Measurements from ENCODE around the gene ADAP1. TPM values are rescaled to one million over a fixed set of nuclear protein-coding genes. Genes with fewer than 3 reads are reported as not detected.

ADAP1 gene
- total and polyA plus RNA-seq, 12 donors = 0.29 to 60.2 (median 9.3) TPM

- H3K4me1 ChIP-seq (replicated peaks in 1 of 2) = peaks cover 11 to 16% of the 10 kb centered on the region in 2 donors
- peaks cover 0 to 79% of the 10 kb centered on the region in 2 donors for H3K36me3 ChIP-seq (replicated peaks in 1 of 2)
- H3K27ac ChIP-seq = no peak overlapping the region
- no peaks in the 10 kb centered on the region for H3K27me3 ChIP-seq
- 90 to 96% (median 95%) methylated on average over 13 to 29 of the region's 29 CpGs for WGBS, 4 donors
- DNase-seq = no peak
- TF ChIP-seq CTCF (IDR thresholded peaks at IDR 0.05) (no peak), POLR2A (IDR thresholded peaks at IDR 0.05) (no peak)
- no peaks in the 10 kb centered on the region for H3K9me3 ChIP-seq (replicated peaks in 1 of 3)
- H3K4me3 ChIP-seq = no peak overlapping the region
- intact Hi-C loops (cut with DNase I) = no loop called here
Observed at GRCh38 chr7:891291-891690, 63.2 kb downstream of the ADAP1 start.

- Histone ChIP-seq H3K27ac (no peak overlapping the region), H3K4me3 (no peak overlapping the region), H3K36me3 (replicated peaks in 1 of 2) (peaks cover 0 to 75% of the 10 kb centered on the region in 2 donors), H3K27me3 (no peaks in the 10 kb centered on the region), H3K9me3 (replicated peaks in 1 of 3) (no peaks in the 10 kb centered on the region), H3K4me1 (replicated peaks in 1 of 2) (peaks cover 11 to 19% of the 10 kb centered on the region in 2 donors)
- 89 to 95% (median 94%) methylated on average over 15 of the region's 15 CpGs for WGBS, 4 donors
- DNase-seq = no peak
- intact Hi-C loops (cut with DNase I) = no loop called here
- TF ChIP-seq POLR2A (IDR thresholded peaks at IDR 0.05) (no peak), CTCF (IDR thresholded peaks at IDR 0.05) (no peak)
Observed at GRCh38 chr7:890868-891267, 63.6 kb downstream of the ADAP1 start.

GRCh38 chr7:889391-889790 is 65.1 kb downstream of the ADAP1 start:
- H3K4me1 ChIP-seq (replicated peaks in 1 of 2) = peaks cover 17 to 34% of the 10 kb centered on the region in 2 donors
- intact Hi-C loops (cut with DNase I) = loop anchor here in 1 of 2 donors (10.0 kb wide), 1 partner anchor 75 kb away; no protein-coding TSS in a partner anchor
- peak overlapping the region in 4 of 5 donors; percentile 40 to 87 (median 59) for H3K27ac ChIP-seq
- H3K36me3 ChIP-seq (replicated peaks in 1 of 2) = peaks cover 0 to 60% of the 10 kb centered on the region in 2 donors
- TF ChIP-seq POLR2A (IDR thresholded peaks at IDR 0.05) = no peak
- no peak for TF ChIP-seq CTCF (IDR thresholded peaks at IDR 0.05)
- no peaks in the 10 kb centered on the region for H3K9me3 ChIP-seq (replicated peaks in 1 of 3)
- H3K4me3 ChIP-seq = no peak overlapping the region
- DNase-seq = peak in 1 of 7 donors; percentile 13
- 90 to 99% (median 97%) methylated on average over 11 to 17 of the region's 18 CpGs for WGBS, 4 donors
- H3K27me3 ChIP-seq = no peaks in the 10 kb centered on the region

GRCh38 chr7:889025-889390 is 65.5 kb downstream of the ADAP1 start:
- no peaks in the 10 kb centered on the region for H3K9me3 ChIP-seq (replicated peaks in 1 of 3)
- intact Hi-C loops (cut with DNase I) = loop anchor here in 1 of 2 donors (10.0 kb wide), 1 partner anchor 76 kb away; no protein-coding TSS in a partner anchor
- H3K4me3 ChIP-seq = no peak overlapping the region
- WGBS, 4 donors = 80 to 86% (median 81%) methylated on average over 4 to 15 of the region's 15 CpGs
- H3K27ac ChIP-seq = peak overlapping the region in 4 of 5 donors; percentile 40 to 87 (median 59)
- DNase-seq = no peak
- H3K27me3 ChIP-seq = no peaks in the 10 kb centered on the region
- no peak for TF ChIP-seq CTCF (IDR thresholded peaks at IDR 0.05)
- no peak for TF ChIP-seq POLR2A (IDR thresholded peaks at IDR 0.05)
- peaks cover 20 to 38% of the 10 kb centered on the region in 2 donors for H3K4me1 ChIP-seq (replicated peaks in 1 of 2)
- peaks cover 0 to 56% of the 10 kb centered on the region in 2 donors for H3K36me3 ChIP-seq (replicated peaks in 1 of 2)

All from adrenal gland (tissue), 12 donors.